HS-27A (cell line): Measurements from ENCODE around the gene GXYLT2.
"Not testable (repeated sequence)": the region's sequence is repeated elsewhere in the genome, so short reads cannot be mapped to it uniquely, and the experiment has no call there.

Experiments used
- DNase-seq: peaks from one replicate; pipeline ENCODE4 v3.0.0-alpha.2; 2012; ENCODE audit warnings: low read depth, missing footprints

Gene GXYLT2

GRCh38 chr3:72892870-72893269, 5.0 kb downstream of the GXYLT2 start:
- no peak for DNase-seq

DNA sequence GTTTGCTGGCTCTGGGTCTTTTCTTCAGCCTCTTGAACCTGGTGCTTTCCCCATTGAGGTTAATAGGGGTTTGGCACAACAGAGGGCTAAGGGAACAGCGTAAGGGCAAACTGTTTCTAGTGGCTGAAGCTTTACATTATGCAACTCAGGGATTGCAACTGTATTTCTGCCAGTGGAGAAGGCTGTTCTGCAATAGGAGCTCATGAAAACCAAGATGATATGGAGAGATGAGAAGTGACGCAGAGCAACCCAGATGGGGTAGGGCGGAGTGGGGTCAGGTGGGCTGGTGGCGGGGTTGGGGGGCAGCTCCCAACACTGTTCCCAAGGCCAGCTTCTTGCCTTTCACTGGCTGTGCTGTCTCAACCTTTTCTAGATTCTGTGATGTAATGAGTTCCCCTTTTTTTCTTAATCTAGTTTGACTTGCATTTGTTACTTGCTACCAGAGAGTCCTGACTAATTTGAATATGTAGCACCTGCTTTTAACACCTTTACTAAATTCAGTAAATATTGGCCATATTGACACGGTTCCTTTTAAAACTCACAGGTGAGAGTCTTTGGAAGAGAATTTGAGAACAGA, 7.2 kb downstream of the GXYLT2 start:
- no peak for DNase-seq

GRCh38 chr3:72896996-72897757, 9.3 kb downstream of the GXYLT2 start:
- no peak for DNase-seq

GRCh38 chr3:72897758-72898007, 9.8 kb downstream of the GXYLT2 start:
- no peak for DNase-seq

DNA sequence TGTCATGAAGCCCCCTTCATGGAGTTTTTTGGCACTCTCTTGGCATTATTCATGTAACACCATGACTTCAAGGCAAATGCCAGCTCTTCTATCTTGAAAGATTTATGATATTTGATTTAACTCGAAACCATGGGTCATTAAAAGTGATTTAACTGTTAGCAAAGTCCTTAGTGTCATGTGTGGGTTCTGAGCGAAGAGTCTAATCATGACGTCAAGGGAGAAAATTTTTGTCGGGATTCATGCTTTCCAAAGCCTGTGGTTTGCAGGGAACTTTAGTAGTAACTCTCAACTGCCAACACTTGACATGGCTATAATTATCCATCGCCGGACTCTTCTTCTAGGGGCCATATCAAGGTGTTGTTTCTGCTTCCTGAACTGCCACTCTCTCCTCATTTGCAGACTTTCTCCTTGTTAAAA, 11.5 kb downstream of the GXYLT2 start:
- no peak for DNase-seq

GRCh38 chr3:72900048-72900447, 12.2 kb downstream of the GXYLT2 start:
- no peak for DNase-seq

GRCh38 chr3:72901840-72902239, 14.0 kb downstream of the GXYLT2 start:
- DNase-seq = no peak

DNA sequence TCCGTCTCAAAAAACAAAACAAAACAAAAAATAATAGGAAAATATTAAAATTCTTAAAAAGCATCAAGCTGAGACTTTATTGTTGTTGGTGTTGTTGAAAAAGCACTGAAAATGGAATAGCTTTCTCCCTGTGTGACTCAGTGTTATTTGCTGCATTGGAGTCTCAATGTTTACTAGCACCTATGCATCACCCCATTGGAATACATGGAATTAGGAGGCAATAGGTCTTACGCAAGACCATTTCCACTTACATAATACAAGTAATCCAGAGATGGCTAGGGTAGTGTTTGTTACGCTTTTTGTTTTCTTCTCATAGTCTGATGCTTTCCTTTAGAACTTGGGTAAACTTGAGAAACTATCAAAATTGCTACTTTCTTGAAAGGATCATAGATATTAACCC, 15.2 kb downstream of the GXYLT2 start:
- peak; percentile 66 for DNase-seq

- no peak for DNase-seq
These were observed 16.3 kb downstream of the GXYLT2 start for GRCh38 chr3:72904163-72904562.

DNA sequence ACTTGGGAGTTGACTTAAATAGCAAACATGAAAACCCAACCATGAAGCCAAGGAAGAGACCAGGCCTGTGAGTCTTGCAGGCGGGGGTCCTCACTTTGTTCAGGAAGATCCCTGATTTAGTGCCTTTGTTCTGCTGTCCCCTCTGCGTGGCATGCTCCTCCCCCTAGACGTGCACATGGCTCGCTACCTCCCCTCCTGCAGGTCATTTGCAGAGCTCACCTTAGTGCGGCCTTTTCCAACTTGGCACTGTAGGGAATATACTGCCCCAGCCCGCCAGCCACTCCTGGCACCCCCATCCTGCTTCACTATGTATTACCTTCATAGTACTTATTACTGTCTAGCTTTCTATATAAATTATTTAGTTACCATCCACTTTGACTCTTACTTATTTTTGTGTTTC, 18.3 kb downstream of the GXYLT2 start:
- DNase-seq = no peak

DNA sequence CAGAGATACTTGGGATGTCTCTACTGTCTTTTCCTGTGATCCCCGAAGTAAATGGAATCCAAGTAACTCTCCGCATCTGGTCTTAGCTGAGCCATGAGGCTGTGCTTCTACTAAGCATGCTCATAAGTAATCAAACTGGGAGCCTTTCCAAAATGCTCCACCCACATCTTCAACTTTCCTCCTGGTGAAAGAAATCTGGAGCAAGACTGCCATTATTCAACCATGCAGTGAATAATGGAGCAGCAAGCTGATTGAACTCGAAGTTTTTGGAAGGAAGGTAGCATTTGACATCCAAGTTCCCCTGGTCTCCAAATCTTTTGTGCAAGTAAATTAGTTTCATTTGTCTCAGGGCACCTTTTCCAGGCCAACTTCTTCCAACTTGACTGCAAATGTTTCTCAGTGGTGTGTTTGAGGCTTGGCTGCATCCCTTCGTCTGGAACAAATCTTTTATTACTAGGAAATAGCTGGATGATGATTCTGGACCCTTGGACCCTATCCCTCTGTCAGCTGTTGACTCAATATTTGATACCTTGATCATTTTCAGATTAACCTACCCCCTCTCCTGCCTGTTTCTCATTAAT, 19.4 kb downstream of the GXYLT2 start:
- no peak for DNase-seq

GRCh38 chr3:72907731-72908620, 20.1 kb downstream of the GXYLT2 start:
- no peak for DNase-seq

GRCh38 chr3:72909591-72909990, 21.7 kb downstream of the GXYLT2 start:
- DNase-seq = no peak

- no peak for DNase-seq
These were observed 24.7 kb downstream of the GXYLT2 start for GRCh38 chr3:72912532-72912931.

- DNase-seq = no peak
These were observed 26.5 kb downstream of the GXYLT2 start for GRCh38 chr3:72914383-72914782.

DNA sequence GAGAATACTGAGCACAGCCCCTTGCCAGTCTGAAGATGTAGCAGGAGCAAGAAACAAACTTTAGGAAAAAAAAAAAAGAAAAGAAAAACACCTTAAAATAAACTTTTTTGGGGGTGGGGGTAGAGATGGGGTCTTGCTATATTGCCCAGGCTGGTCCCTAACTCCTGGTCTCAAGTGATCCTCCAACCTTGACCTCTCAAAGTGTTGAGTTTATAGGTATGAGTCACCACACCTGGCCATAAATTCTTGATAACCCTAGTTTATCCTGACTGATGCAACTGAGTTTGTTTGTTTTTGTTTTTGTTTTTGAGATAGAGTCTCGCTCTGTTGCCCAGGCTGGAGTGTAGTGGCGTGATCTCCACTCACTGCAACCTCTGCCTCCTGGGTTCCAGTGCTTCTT, 28.4 kb downstream of the GXYLT2 start:
- DNase-seq = no peak

- no peak for DNase-seq
These were observed 31.7 kb downstream of the GXYLT2 start for GRCh38 chr3:72919520-72919919.

GRCh38 chr3:72924055-72924454, 36.2 kb downstream of the GXYLT2 start:
- no peak for DNase-seq

GRCh38 chr3:72928781-72929735, 41.2 kb downstream of the GXYLT2 start:
- DNase-seq = not testable (repeated sequence)

GRCh38 chr3:72930754-72931153, 42.9 kb downstream of the GXYLT2 start:
- no peak for DNase-seq

- no peak for DNase-seq
These were observed 44.6 kb downstream of the GXYLT2 start for GRCh38 chr3:72932416-72932815.
